SK-N-SH treated with all-trans-retinoic acid at 6 μM for 48 hours (cell line): ENCODE results near the gene LAMC1.

Source experiments
- CSDC2 ChIP-seq: fragments of 250-450 bp; sonication (Bioruptor Pico); IDR thresholded peaks from 2 replicates; pipeline ENCODE4 v1.5.0; 2020; ENCODE audit warnings: mild to moderate bottlenecking, moderate library complexity
- SNAI2 ChIP-seq: fragments of 250-450 bp; sonication (Bioruptor Pico); IDR thresholded peaks from 2 replicates; pipeline ENCODE4 v1.5.0; 2020; ENCODE audit warnings: mild to moderate bottlenecking, moderate library complexity

- no peak for TF ChIP-seq CSDC2 (CRISPR knock-in tag)
- no peak for TF ChIP-seq SNAI2
Observed at GRCh38 chr1:183163316-183163715, 140.1 kb downstream of the LAMC1 start.
